KMS-11 (cell line): ENCODE data around the gene CA11.

ENCODE experiments used
- H2AFZ ChIP-seq: fragments of 200-600 bp; sonication (generic); 2 replicates; pipeline ENCODE4 v1.6.1; 2016; ENCODE audit warnings: antibody characterized with exemption, mixed run types, low read depth
- H3K27ac ChIP-seq: fragments of 200-600 bp; sonication (generic); 2 replicates; pipeline ENCODE4 v1.6.1; 2016; ENCODE audit warnings: mild to moderate bottlenecking, mixed run types
- H3K27me3 ChIP-seq: fragments of 200-600 bp; sonication (generic); 2 replicates; pipeline ENCODE4 v1.6.1; 2017; ENCODE audit warnings: mild to moderate bottlenecking, low read depth, mixed run types, moderate library complexity; ENCODE audit not compliant: insufficient read depth
- H3K36me3 ChIP-seq: fragments of 200-600 bp; sonication (generic); 2 replicates; pipeline ENCODE4 v1.6.1; 2017; ENCODE audit warnings: mild to moderate bottlenecking, mixed run types; ENCODE audit not compliant: insufficient read depth
- H3K4me1 ChIP-seq: fragments of 200-600 bp; sonication (generic); 2 replicates; pipeline ENCODE4 v1.6.1; 2016; ENCODE audit warnings: mild to moderate bottlenecking, low read depth, mixed run types; ENCODE audit not compliant: poor library complexity, severe bottlenecking
- H3K4me2 ChIP-seq: fragments of 200-600 bp; sonication (generic); 2 replicates; pipeline ENCODE4 v1.7.0; 2016; ENCODE audit warnings: mild to moderate bottlenecking, mixed run types
- H3K4me3 ChIP-seq: fragments of 200-600 bp; sonication (generic); IDR thresholded peaks from 2 replicates; pipeline ENCODE4 v1.6.1; 2017; ENCODE audit warnings: low read depth, low read length, mixed read lengths; ENCODE audit not compliant: insufficient read depth
- H3K79me2 ChIP-seq: fragments of 200-600 bp; sonication (generic); 2 replicates; pipeline ENCODE4 v1.6.1; 2016; ENCODE audit warnings: low read depth, mixed run types; ENCODE audit not compliant: insufficient read depth
- H3K9ac ChIP-seq: fragments of 200-600 bp; sonication (generic); 2 replicates; pipeline ENCODE4 v1.6.1; 2016; ENCODE audit warnings: mild to moderate bottlenecking, mixed run types
- H4K20me1 ChIP-seq: fragments of 200-600 bp; sonication (generic); 2 replicates; pipeline ENCODE4 v1.6.1; 2016; ENCODE audit warnings: mild to moderate bottlenecking, mixed run types; ENCODE audit not compliant: insufficient read depth
- TF ChIP-seq, protein P1 (sequence below): fragments of 200-600 bp; sonication (generic); conservative IDR thresholded peaks from 2 replicates; pipeline ENCODE4 v1.6.1; 2017; ENCODE audit warnings: low read depth, mild to moderate bottlenecking, antibody characterized with exemption, low read length, moderate library complexity, mixed read lengths

Gene CA11

GRCh38 chr19:48608798-48609263, 37.2 kb downstream of the CA11 start:
- Histone ChIP-seq H3K4me1 (peaks cover 6% of the 10 kb centered on the region), H3K27me3 (peaks cover 28% of the 10 kb centered on the region), H3K36me3 (no peaks in the 10 kb centered on the region), H4K20me1 (no peaks in the 10 kb centered on the region), H3K27ac (no peak overlapping the region), H3K4me2 (peak overlapping the region; percentile 34; the same call in 1 of the 2 replicates), H3K4me3 (no peak overlapping the region), H3K9ac (no peak overlapping the region), H2AFZ (peak overlapping the region; percentile 50), H3K79me2 (no peaks in the 10 kb centered on the region)
- TF ChIP-seq, protein P1, sequence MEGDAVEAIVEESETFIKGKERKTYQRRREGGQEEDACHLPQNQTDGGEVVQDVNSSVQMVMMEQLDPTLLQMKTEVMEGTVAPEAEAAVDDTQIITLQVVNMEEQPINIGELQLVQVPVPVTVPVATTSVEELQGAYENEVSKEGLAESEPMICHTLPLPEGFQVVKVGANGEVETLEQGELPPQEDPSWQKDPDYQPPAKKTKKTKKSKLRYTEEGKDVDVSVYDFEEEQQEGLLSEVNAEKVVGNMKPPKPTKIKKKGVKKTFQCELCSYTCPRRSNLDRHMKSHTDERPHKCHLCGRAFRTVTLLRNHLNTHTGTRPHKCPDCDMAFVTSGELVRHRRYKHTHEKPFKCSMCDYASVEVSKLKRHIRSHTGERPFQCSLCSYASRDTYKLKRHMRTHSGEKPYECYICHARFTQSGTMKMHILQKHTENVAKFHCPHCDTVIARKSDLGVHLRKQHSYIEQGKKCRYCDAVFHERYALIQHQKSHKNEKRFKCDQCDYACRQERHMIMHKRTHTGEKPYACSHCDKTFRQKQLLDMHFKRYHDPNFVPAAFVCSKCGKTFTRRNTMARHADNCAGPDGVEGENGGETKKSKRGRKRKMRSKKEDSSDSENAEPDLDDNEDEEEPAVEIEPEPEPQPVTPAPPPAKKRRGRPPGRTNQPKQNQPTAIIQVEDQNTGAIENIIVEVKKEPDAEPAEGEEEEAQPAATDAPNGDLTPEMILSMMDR = peak; percentile 63

DNA sequence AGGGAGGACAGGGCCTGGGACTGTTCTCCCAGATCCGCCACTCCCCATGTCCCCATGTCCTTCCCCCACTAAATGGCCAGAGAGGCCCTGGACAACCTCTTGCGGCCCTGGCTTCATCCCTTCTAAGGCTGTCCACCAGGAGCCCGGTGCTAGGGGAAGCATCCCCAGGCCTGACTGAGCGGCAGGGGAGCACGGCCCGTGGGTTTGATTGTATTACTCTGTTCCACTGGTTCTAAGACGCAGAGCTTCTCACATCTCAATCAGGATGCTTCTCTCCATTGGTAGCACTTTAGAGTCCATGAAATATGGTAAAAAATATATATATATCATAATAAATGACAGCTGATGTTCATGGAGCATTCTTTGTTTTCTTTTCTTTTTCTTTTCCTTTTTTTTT, 38.6 kb downstream of the CA11 start:
- H3K4me2 ChIP-seq = no peak overlapping the region
- no peak overlapping the region for H3K4me3 ChIP-seq
- TF ChIP-seq, protein P1 = no peak
- no peak overlapping the region for H3K9ac ChIP-seq
- H3K79me2 ChIP-seq = no peaks in the 10 kb centered on the region
- H2AFZ ChIP-seq = no peak overlapping the region
- H3K27ac ChIP-seq = no peak overlapping the region
- H3K27me3 ChIP-seq = peaks cover 31% of the 10 kb centered on the region
- H3K36me3 ChIP-seq = no peaks in the 10 kb centered on the region
- H3K4me1 ChIP-seq = peaks cover 6% of the 10 kb centered on the region
- no peaks in the 10 kb centered on the region for H4K20me1 ChIP-seq

- TF ChIP-seq, protein P1 = no peak
- H4K20me1 ChIP-seq = no peaks in the 10 kb centered on the region
- no peak within 1 kb of the TSS for H3K4me3 ChIP-seq
- no peak within 1 kb of the TSS for H3K9ac ChIP-seq
- H3K4me2 ChIP-seq = no peak within 1 kb of the TSS
- no peak within 1 kb of the TSS for H2AFZ ChIP-seq
- H3K27ac ChIP-seq = no peak within 1 kb of the TSS
- H3K4me1 ChIP-seq = peaks cover 6% of the 10 kb centered on the region
- no peaks in the 10 kb centered on the region for H3K36me3 ChIP-seq
- peaks cover 38% of the 10 kb centered on the region for H3K27me3 ChIP-seq
- no peaks in the 10 kb centered on the region for H3K79me2 ChIP-seq
Observed at GRCh38 chr19:48606463-48607358, 39.3 kb downstream of the CA11 start, which contains the start of gene SPACA4. SPACA4 (plus strand) TSS chr19:48606742; CDS start chr19:48606979, 237 bp downstream.

GRCh38 chr19:48603850-48604249, 42.1 kb downstream of the CA11 start:
- H3K4me2 ChIP-seq = no peak overlapping the region
- no peaks in the 10 kb centered on the region for H3K36me3 ChIP-seq
- H2AFZ ChIP-seq = no peak overlapping the region
- no peaks in the 10 kb centered on the region for H4K20me1 ChIP-seq
- H3K4me1 ChIP-seq = peaks cover 6% of the 10 kb centered on the region
- H3K9ac ChIP-seq = no peak overlapping the region
- H3K4me3 ChIP-seq = no peak overlapping the region
- no peaks in the 10 kb centered on the region for H3K79me2 ChIP-seq
- H3K27me3 ChIP-seq = peaks cover 62% of the 10 kb centered on the region
- no peak overlapping the region for H3K27ac ChIP-seq
- TF ChIP-seq, protein P1 = no peak
